ENCODE data around the gene RHO.

The RHO gene

DNA sequence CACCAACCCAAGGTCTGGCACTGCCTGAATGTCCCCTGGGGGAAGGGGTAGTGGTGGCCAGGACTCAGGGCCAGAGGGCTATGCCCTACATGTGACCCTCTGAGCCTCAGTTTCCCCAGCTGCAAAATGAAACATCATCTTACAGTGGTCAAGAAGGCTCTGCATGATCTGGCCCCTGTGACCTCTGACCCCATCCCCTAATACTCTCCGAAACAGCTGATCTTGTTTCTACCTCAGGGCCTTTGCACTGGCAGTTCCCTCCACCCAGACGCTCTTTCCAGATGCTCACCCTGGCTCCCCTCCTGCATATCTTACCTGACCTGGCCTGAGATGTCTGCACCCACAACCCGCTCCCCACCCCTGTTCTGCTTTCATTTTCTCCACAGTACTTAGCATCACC, 56.2 kb downstream of the RHO start:
- DNase-seq = no peak

Data from 8988T (cell line).